ENCODE results near the gene GMDS. TPM values are rescaled to one million over a fixed set of nuclear protein-coding genes. Genes with fewer than 3 reads are reported as not detected.

Gene GMDS
- total RNA-seq, 2 experiments from 2014 or later, result 13.9 to 16.4 TPM

DNA sequence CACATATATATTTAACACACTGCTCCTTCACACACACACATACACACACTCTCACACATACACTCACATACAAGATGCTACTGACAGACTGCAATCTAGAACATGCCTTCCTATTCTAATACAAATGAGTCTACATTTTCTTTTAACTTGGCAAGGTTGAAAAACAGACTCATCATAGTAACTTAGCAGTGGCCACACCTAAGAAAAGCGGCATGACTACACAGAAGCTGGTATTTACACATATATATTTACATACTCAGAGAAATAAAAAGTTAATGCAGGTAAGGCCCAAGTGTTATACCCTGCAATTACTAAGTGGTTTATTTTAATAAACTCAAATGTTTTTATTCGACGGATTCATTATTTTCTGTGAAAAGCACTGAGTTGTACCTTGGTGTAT is 426.4 kb downstream of the GMDS start:
- Mint-ChIP-seq H3K27ac (no peak overlapping the region), H3K27me3 (no peaks in the 10 kb centered on the region), H3K4me3 (no peak overlapping the region), H3K4me1 (ENCODE audit: low read depth) (no peaks in the 10 kb centered on the region), H3K9me3 (no peaks in the 10 kb centered on the region), H3K36me3 (ENCODE audit: low read depth) (no peaks in the 10 kb centered on the region)
- H3K27ac ChIP-seq (ENCODE audit: low read depth in 1 of 2, low read length in 2 of 2), result no peak overlapping the region
- H3K4me1 ChIP-seq (ENCODE audit: insufficient read depth, low read length), result no peaks in the 10 kb centered on the region
- intact Hi-C loops (cut with DNase I, micrococcal nuclease), result no loop called here
- H3K4me3 ChIP-seq (ENCODE audit: low read length), result no peak overlapping the region
- DNase-seq (no peak), ATAC-seq (ENCODE audit: poor library complexity) (no peak)
- no peaks in the 10 kb centered on the region for H3K9me3 ChIP-seq (ENCODE audit: control insufficient read depth in 1 of 2, insufficient read depth in 1 of 2, low read length in 2 of 2)
- no peaks in the 10 kb centered on the region for H3K36me3 ChIP-seq (ENCODE audit: insufficient read depth, low read length)
- no peaks in the 10 kb centered on the region for H3K27me3 ChIP-seq (ENCODE audit: control insufficient read depth in 1 of 2, insufficient read depth in 2 of 2, low read length in 2 of 2)
- TF ChIP-seq, protein P1, sequence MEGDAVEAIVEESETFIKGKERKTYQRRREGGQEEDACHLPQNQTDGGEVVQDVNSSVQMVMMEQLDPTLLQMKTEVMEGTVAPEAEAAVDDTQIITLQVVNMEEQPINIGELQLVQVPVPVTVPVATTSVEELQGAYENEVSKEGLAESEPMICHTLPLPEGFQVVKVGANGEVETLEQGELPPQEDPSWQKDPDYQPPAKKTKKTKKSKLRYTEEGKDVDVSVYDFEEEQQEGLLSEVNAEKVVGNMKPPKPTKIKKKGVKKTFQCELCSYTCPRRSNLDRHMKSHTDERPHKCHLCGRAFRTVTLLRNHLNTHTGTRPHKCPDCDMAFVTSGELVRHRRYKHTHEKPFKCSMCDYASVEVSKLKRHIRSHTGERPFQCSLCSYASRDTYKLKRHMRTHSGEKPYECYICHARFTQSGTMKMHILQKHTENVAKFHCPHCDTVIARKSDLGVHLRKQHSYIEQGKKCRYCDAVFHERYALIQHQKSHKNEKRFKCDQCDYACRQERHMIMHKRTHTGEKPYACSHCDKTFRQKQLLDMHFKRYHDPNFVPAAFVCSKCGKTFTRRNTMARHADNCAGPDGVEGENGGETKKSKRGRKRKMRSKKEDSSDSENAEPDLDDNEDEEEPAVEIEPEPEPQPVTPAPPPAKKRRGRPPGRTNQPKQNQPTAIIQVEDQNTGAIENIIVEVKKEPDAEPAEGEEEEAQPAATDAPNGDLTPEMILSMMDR (IDR thresholded peaks at IDR 0.05), result no peak
- CTCF ChIA-PET, result no interaction called here
- POLR2A ChIA-PET, result no interaction called here

DNA sequence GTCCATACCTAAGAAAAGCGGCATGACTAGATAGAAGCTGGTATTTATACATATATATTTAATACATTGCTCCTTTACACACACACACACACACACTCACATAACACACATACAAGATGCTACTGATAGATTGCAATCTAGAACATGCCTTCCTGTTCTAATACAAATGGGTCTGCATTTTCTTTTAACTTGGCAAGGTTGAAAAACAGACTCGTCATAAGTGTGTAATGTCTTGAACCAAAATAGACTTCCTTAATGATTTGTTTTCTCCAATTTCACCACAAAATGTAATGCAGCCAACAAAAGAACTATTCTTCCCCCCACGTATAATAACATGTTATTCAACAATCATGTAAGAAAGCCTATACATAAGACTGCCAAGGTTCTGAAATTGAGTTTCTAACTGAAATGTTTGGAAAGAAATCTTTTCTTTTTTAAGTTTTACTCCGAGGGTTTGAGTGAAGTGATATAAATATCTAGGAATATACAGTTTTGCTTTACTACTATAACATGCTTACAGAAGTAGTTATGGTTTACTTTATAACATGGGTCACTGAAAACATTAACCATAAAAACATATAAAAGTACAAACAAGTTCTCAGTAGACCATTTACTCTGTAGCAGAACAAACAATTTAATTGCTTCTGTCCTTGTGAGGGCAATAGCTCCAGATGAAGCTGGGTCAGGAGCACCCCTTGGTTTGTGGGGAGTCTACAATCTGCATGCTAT is 428.2 kb downstream of the GMDS start:
- Histone ChIP-seq H3K4me1 (ENCODE audit: insufficient read depth, low read length) (no peaks in the 10 kb centered on the region), H3K27ac (ENCODE audit: low read depth in 1 of 2, low read length in 2 of 2) (no peak overlapping the region), H3K27me3 (ENCODE audit: control insufficient read depth in 1 of 2, insufficient read depth in 2 of 2, low read length in 2 of 2) (no peaks in the 10 kb centered on the region), H3K4me3 (ENCODE audit: low read length) (no peak overlapping the region), H3K9me3 (ENCODE audit: control insufficient read depth in 1 of 2, insufficient read depth in 1 of 2, low read length in 2 of 2) (no peaks in the 10 kb centered on the region), H3K36me3 (ENCODE audit: insufficient read depth, low read length) (no peaks in the 10 kb centered on the region)
- no peaks in the 10 kb centered on the region for H3K4me1 Mint-ChIP-seq (ENCODE audit: low read depth)
- H3K36me3 Mint-ChIP-seq (ENCODE audit: low read depth), result no peaks in the 10 kb centered on the region
- no peaks in the 10 kb centered on the region for H3K27me3 Mint-ChIP-seq
- intact Hi-C loops (cut with DNase I, micrococcal nuclease), result no loop called here
- no peaks in the 10 kb centered on the region for H3K9me3 Mint-ChIP-seq
- TF ChIP-seq, protein P1 (IDR thresholded peaks at IDR 0.05), result no peak
- ATAC-seq (ENCODE audit: poor library complexity) (no peak), DNase-seq (no peak)
- H3K27ac Mint-ChIP-seq, result no peak overlapping the region
- ChIA-PET CTCF (no interaction called here), POLR2A (no interaction called here)
- no peak overlapping the region for H3K4me3 Mint-ChIP-seq

DNA sequence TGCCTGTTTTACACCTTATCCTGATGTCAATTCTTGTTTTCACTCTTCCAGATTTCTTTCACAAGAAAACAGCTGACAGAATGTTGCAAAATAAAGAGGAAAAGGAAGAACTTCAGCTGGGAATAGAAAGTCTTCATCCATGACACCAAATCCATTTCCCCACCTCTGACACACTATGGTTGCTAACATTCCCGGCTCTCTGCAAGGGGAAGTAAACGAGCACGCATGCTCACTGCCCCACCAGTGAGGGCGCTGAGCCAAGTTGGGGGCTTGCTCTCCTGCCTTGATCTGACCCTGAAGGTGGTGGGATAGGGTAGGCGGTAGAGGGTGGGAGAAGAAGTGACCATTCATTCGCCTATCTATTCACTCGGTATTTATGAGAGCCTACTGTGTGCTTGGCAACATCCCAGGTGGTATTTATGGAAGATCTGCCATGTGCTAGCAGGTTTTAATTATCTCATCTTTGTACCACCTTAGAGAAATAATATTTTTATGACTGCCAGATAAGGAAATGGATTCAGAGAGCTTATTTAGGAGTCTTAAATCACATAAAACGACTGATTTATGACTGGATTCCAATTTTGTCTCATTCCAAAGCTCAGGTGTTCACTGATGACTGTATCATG is 429.5 kb downstream of the GMDS start:
- H3K9me3 Mint-ChIP-seq, result no peaks in the 10 kb centered on the region
- no peak overlapping the region for H3K27ac ChIP-seq (ENCODE audit: low read depth in 1 of 2, low read length in 2 of 2)
- TF ChIP-seq, protein P1 (IDR thresholded peaks at IDR 0.05), result no peak
- no peaks in the 10 kb centered on the region for H3K9me3 ChIP-seq (ENCODE audit: control insufficient read depth in 1 of 2, insufficient read depth in 1 of 2, low read length in 2 of 2)
- H3K27me3 ChIP-seq (ENCODE audit: control insufficient read depth in 1 of 2, insufficient read depth in 2 of 2, low read length in 2 of 2), result no peaks in the 10 kb centered on the region
- no peak overlapping the region for H3K4me3 Mint-ChIP-seq
- ATAC-seq (ENCODE audit: poor library complexity) (no peak), DNase-seq (no peak)
- intact Hi-C loops (cut with DNase I, micrococcal nuclease), result no loop called here
- H3K36me3 Mint-ChIP-seq (ENCODE audit: low read depth), result no peaks in the 10 kb centered on the region
- no peaks in the 10 kb centered on the region for H3K4me1 Mint-ChIP-seq (ENCODE audit: low read depth)
- H3K4me3 ChIP-seq (ENCODE audit: low read length), result no peak overlapping the region
- H3K27me3 Mint-ChIP-seq, result no peaks in the 10 kb centered on the region
- no peak overlapping the region for H3K27ac Mint-ChIP-seq
- ChIA-PET POLR2A (no interaction called here), CTCF (no interaction called here)
- H3K36me3 ChIP-seq (ENCODE audit: insufficient read depth, low read length), result no peaks in the 10 kb centered on the region
- H3K4me1 ChIP-seq (ENCODE audit: insufficient read depth, low read length), result no peaks in the 10 kb centered on the region

Data from CD4-positive, alpha-beta T cell (primary cell).